Fibroblast of upper back skin (primary cell): Measurements from ENCODE around the gene KLHDC8B.

ENCODE experiments used
- DNase-seq: peaks from one replicate; pipeline ENCODE4 v3.0.0-alpha.2; 2013

The KLHDC8B gene

GRCh38 chr3:49171119-49171774, at the start of gene KLHDC8B:
Gene KLHDC8B (plus strand): TSS chr3:49171598. CDS start chr3:49172770, 1,172 bp downstream.
- DNase-seq: peak; percentile 83

GRCh38 chr3:49122022-49122421, 49.4 kb upstream of the KLHDC8B start:
- no peak for DNase-seq

GRCh38 chr3:49122451-49122850, 48.9 kb upstream of the KLHDC8B start:
- no peak for DNase-seq

GRCh38 chr3:49122886-49123545, 48.4 kb upstream of the KLHDC8B start:
- no peak for DNase-seq

- DNase-seq: no peak
Measured at GRCh38 chr3:49123687-49124086, 47.7 kb upstream of the KLHDC8B start.

- DNase-seq: no peak
Measured at GRCh38 chr3:49124203-49124602, 47.2 kb upstream of the KLHDC8B start.

- DNase-seq: no peak
Measured at GRCh38 chr3:49124991-49125670, 46.3 kb upstream of the KLHDC8B start.

- DNase-seq: no peak
Measured at GRCh38 chr3:49131040-49131439, 40.4 kb upstream of the KLHDC8B start.

- DNase-seq: no peak
Measured at GRCh38 chr3:49131576-49131975, 39.8 kb upstream of the KLHDC8B start.

GRCh38 chr3:49132073-49132436, 39.3 kb upstream of the KLHDC8B start:
- no peak for DNase-seq

- DNase-seq: peak; percentile 78
Measured at GRCh38 chr3:49132437-49133225, 38.8 kb upstream of the KLHDC8B start, which contains the start of gene LAMB2. Gene LAMB2 (minus strand): TSS chr3:49133050. CDS start chr3:49132867, 183 bp downstream.

GRCh38 chr3:49133226-49133951, 38.0 kb upstream of the KLHDC8B start:
- DNase-seq: peak; percentile 92

GRCh38 chr3:49134471-49135265, 36.7 kb upstream of the KLHDC8B start:
- no peak for DNase-seq

- no peak for DNase-seq
Measured at GRCh38 chr3:49135499-49135898, 35.9 kb upstream of the KLHDC8B start.

GRCh38 chr3:49140080-49140479, 31.3 kb upstream of the KLHDC8B start:
- DNase-seq: no peak

GRCh38 chr3:49148159-49148558, 23.2 kb upstream of the KLHDC8B start:
- DNase-seq: no peak

GRCh38 chr3:49151610-49152009, 19.8 kb upstream of the KLHDC8B start:
- no peak for DNase-seq

GRCh38 chr3:49153349-49153912, 18.0 kb upstream of the KLHDC8B start:
- no peak for DNase-seq

- DNase-seq: no peak
Measured at GRCh38 chr3:49157289-49157688, 14.1 kb upstream of the KLHDC8B start.

GRCh38 chr3:49158103-49158709, 13.2 kb upstream of the KLHDC8B start:
- DNase-seq: no peak

GRCh38 chr3:49158792-49159191, 12.6 kb upstream of the KLHDC8B start:
- DNase-seq: no peak
